NCI-H1694 (cell line): ENCODE measurements around the gene SH3RF3.
A peak's percentile ranks its signal among the peaks of the same experiment; 100 is the strongest.

ENCODE experiments used
- DNase-seq: peaks from one replicate; lab custom pipeline; 2025; lab: John Stamatoyannopoulos, UW

Gene SH3RF3

DNA sequence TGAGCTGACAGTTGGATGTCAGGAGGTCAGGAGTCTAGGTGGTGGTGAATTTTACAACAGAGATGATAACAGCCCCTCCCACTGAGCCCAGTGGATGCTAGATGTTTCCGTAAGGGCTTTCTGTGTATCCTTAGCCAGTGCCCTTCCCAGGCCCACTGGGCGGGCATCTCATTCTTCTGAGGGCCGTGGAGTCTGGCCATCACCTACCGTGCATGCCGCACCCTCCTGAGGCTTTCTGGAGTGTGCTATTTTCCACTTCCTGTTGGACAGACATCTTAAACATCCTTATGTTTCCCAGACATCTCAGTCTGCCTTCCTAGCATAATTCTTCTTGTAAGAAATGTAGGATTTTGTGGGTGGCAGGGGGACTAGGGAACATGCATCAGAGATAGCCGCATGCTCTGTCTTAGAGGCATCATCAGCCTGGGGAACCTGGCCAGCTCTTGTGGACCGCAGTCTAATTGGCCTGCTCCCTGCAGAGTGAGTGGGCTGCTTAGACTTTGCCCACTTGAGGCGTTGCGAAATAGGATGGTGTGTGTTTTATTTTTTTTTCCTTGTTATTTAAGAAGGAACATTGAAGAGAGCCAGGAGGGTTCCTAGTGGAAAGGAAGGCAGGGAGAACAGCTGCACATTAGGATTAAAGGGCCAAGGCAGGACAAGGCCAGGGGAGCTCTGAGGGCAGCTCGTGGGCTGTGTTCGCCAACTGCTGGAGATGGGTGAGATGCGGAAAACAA is 135.8 kb downstream of the SH3RF3 start:
- no peak for DNase-seq

DNA sequence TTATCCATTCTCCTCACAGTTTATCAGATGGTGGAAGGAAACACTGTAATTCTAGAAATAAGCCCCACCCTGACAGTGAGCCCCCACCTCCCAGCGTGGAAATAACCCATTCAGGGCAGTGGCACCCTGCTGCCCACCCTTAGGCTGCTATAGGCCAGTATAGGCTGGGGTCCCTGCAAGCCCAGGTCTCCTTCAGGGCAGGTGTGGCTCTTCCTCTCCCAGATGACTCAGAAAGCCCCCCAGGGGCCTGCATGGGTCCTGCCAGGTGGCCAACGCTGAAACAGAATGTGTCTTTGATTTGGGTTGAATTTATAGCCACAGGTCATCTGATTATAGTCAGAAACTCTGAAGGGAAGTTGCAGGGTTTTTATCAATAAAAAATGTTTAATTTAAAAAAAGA is 136.4 kb downstream of the SH3RF3 start:
- DNase-seq: no peak

- DNase-seq: no peak
These were observed 136.9 kb downstream of the SH3RF3 start for GRCh38 chr2:109265953-109266352.

DNA sequence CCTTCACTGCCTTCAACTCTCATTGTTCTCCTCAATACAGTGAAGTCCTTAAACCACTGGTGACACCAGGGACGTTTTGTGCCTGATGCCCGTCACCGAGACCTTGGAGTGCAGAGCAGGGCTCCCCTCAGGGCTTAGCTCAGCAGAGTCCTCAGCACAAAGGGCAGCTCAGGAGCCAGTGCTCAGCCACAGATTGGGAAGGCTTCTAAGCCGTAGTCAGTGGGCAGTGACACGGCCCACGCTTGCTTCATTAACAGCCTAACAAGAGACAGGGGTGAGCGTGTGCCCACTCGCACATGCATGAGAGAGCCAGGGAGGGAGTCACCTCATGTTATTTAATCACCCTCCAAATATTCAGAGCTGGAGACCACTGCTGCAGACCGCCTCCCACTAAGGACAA is 137.5 kb downstream of the SH3RF3 start:
- no peak for DNase-seq

DNA sequence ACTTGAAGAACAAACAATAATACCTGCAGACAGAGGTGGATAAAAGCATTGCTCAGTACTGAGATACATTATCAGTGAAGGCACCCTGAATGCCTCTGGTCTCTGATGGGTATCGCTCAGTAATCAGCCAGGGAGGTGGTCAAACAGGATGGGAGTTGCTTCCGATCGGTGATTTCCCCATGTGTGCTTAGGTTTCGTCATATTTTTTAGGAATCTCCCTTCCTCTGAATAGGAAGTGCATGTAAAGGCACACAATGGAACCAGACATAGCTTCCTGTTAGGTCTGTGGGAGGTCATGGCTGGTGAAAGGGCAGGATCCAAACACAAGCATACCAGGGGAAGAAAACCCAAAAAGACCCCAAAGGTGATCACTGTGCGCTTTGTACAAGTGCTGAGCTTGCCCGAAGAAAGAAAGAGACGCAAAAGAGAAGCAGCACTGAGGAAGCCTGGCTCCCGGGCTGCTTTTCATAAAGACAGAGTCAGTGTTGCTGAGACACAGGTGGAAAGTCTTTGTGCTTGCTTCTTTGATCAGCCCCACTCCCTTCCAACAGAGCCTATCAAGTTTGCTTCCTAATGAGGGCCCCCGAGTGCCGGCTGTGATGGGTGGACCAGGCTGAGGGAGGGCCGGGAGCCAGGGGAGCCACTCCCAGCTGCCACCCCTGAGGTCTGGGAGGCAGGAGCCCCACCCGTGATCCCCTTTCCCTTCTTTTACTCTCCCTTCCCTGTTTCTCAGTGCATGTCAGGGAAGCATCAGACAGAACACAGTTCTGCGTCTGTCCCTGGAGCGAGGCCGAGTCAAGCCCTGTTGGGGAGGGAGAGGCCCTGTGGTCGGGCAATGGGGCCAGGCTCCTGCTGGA is 138.2 kb downstream of the SH3RF3 start:
- DNase-seq: no peak

- no peak for DNase-seq
These were observed 139.9 kb downstream of the SH3RF3 start for GRCh38 chr2:109268916-109269315.

DNA sequence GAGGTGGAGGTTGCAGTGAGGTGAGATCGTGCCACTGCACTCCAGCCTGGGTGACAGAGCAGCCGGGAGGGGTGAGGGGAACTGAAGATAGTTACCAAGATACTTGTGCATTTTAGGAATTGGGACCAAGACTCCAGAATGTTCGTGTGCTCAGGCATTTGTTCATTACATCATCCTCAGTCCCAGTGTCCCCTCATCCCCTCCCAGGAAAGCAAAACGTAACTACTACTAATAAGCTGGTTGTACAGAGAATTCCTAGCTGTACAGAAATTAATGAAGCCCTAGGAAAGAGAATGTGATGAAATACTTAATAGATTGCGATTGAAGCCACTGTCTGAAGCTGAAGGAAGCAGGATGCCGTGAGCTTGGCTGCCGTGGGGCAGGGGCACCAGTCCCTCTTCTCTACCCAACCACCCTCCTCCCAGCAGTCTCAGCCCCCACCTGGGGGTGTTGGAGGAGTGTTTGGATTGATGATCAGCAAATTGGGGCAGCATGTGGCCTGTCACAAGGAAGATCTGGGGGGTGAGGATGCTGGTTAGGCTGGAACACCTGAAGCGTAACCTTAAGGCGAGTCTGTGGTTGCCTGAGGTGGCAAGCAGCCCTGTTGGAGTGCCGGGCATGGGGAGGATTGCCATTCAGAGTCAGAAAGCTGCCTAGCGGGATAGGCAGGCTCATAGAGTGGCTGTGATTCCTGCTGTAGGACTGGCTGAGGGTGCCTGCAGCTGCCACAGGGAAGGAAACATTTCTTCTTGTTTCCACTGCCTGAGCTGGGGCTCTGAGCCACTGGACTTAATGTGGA is 140.9 kb downstream of the SH3RF3 start:
- DNase-seq: no peak

- no peak for DNase-seq
These were observed 141.7 kb downstream of the SH3RF3 start for GRCh38 chr2:109270505-109271312.

DNA sequence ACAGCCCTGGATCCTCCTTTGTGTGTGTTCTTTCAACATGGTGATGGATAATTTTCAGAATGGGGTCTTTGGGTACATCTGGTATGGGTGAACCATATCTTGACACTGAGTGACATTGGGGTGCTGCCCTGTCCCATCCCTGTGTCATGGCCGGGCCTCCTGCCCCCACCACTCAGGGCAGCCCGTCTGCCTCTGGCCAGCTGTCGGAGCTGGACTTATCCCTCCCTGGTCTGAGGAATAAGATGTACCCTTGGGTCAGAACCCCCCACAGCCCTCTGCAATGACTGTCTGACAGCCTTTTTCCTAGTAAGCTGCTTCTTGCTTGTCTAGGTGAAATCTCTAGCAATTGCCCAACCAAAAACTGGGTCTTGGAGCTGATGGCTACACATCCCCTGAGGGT is 142.9 kb downstream of the SH3RF3 start:
- no peak for DNase-seq

DNA sequence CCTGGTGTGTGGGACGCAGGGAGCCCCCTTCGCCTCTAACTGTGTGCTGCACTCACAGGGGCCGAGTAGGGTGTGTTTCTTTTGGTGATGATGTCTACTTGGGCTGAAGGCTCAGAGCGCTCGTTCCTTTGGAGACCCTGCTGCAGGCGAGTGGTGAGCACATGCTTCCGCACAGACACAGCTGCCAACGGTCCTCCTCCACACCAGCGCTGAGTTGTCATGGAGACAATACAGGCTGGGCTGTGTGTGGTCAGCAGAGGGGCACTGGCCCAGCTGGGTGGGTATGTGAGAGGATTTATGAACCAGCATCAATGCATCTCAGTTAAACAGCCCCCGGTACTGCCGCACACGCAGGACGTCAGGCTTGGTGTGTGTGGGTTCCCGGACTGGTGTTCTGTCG is 143.5 kb downstream of the SH3RF3 start:
- DNase-seq: no peak

DNA sequence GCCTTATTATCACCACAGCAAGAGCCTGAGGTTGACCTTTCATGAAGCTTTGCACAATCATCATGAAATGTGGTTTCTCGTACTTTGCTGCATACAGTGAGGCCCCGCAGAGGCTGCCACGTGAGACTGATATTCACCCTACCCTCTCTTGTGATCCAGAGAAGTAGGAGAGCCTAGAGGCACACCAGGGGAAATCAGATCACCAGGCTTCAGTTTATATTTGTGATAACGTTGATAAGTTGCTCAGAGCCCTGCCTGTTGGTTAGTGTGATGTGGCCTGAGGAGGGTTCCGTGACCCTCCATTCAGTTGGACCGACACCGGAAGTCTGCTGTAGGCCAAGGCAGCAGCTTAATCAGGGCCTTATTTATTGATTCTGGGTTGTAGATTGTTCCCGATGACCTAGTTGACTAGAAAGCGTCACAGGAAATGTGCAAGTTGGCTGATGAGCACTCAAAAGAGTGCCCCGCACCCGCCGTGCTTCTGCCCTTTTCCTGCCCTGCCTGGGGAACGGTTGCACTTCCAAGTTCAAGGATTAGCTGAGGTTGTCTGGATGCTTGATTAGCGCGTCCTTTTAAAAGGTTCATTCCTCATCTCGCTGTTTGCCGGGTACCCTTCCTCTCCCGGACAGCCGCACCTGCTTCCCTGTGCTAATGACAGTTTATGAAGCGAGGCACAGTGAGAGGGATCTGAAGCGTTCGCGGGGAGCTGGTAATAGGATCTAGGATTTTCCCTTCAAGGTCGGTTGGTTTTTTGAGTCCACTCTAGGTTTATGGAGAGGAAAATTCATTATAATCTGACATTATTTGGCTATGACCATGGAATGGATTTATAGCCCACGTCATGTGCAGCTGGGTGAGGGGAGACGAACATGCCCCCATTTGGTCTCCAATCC is 146.4 kb downstream of the SH3RF3 start:
- DNase-seq: no peak

DNA sequence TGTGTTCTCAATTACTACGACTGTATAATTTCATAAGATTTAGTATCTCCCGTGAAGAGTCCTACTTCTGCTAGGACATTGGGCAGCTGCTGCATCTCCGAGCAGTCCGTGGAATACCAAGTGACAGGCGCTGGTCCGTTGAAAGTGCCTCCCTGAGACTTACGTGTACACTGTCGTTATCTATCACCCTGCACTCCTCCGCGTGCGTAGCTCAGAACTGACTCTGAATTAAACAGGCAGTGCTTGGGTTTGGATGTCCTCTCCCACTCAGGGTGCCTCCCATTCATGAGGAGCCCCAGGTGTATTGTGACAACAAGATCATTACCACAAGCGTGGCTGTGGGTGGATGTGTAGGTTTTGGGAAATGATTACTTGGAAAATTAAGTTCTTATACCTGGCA is 148.4 kb downstream of the SH3RF3 start:
- DNase-seq: no peak

- no peak for DNase-seq
These were observed 150.3 kb downstream of the SH3RF3 start for GRCh38 chr2:109279243-109279860.

GRCh38 chr2:109280804-109281203 is 151.8 kb downstream of the SH3RF3 start:
- DNase-seq: peak; percentile 49

DNA sequence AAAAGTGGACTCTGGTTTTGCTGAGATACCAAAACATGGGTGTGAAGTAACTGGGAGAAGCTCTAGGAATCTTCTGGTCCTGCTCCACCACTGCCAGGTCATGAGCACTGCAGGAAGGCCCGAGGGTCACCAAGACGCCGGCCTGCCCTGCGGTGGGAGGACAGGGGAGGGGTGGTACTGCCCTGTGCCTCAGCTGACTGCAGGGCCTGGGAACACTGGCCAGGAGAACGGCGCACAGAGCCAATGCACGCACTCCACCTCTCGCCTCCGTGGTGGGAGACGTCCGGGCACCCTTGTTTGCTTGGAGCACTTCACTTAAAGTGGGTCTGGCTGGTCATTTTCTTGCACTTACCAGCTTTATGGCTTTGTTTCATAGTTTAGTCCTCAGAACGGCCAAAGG is 153.4 kb downstream of the SH3RF3 start:
- no peak for DNase-seq

DNA sequence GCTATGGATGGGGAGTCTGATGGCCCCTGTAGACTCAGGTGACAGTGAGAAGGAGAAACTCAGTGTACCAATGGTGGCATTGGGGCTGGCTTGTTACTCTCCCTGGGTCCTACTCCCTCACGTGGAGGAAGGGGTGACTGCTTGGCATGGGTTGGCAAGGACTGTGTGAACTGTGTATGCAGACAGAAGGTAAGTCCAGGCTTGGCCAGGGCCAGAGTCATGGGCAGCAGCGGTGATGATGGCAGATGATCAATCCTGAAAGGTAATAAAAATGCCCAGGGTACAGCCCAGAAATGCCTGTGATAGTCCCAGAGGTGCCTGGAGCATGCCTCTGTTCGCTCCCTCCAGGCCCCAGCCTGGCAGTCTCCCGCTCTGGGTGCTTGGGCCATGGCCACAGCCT is 153.9 kb downstream of the SH3RF3 start:
- no peak for DNase-seq

DNA sequence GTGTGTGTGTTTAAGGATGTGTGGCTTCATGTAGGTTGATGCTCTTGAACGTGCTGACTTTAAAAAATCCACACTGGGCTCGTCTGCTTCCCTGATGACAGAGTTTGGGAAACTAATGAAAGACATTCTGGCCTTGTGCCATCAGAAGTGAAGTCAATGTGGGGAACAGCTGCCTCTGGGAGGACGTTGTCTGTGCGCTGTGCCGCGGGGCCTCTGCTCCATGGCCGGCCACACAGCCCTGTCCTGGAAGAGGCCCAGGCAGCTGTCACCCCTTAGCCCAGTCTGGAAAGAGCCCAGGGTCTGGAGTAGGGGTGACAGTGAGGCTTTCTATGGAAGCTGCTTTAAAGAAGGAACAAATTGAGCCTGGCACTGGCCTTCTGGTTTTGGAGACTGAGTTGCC is 155.8 kb downstream of the SH3RF3 start:
- DNase-seq: peak; percentile 69

- DNase-seq: no peak
These were observed 156.2 kb downstream of the SH3RF3 start for GRCh38 chr2:109285244-109285651.

DNA sequence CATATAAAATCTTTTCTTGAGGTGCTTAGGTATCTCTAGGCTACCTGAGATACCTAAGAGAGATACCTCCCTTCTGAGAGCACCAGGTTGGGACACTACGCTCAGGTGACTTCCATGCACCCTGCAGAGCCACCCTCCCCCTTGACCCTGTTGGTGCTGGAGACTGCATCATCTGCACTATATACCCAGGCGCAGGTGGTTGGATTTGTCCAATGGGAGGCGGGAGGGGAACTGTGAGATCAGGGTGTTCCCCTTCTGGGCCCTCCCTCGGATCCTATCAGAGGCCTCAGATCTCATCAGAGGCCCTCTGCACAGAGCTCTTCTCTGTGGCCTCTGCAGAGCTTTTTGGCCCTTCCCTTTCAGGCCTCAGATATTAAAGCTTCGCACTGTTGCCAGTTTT is 158.4 kb downstream of the SH3RF3 start:
- no peak for DNase-seq

GRCh38 chr2:109287838-109288237 is 158.8 kb downstream of the SH3RF3 start:
- no peak for DNase-seq
